ENCODE data around the gene CHRNE. TPM values are rescaled to one million over a fixed set of nuclear protein-coding genes. Genes with fewer than 3 reads are reported as not detected.

The CHRNE gene
- polyA plus RNA-seq (2011; rRNA removed), result 0.07 and 0.10 TPM in 2 replicates
- 0.09 and 0.15 TPM in 2 replicates for polyA plus RNA-seq (2012; cell fraction: cytosol; rRNA removed)
- 2.1 TPM in 2 replicates for polyA plus RNA-seq (2012; cell fraction: nucleus; rRNA removed)
- 0.12 to 0.14 TPM (median 0.13 TPM) in 3 replicates for polyA plus RNA-seq (2017; fragmentation: RNase III; extraction: RNeasy Plus Mini Kit Qiagen cat#74134 plus additional on column Dnase treatment)
- 0.25 TPM in 1 of 2 replicates, not detected in the other for polyA minus RNA-seq (2011; rRNA and poly(A)+ RNA removed)

DNA sequence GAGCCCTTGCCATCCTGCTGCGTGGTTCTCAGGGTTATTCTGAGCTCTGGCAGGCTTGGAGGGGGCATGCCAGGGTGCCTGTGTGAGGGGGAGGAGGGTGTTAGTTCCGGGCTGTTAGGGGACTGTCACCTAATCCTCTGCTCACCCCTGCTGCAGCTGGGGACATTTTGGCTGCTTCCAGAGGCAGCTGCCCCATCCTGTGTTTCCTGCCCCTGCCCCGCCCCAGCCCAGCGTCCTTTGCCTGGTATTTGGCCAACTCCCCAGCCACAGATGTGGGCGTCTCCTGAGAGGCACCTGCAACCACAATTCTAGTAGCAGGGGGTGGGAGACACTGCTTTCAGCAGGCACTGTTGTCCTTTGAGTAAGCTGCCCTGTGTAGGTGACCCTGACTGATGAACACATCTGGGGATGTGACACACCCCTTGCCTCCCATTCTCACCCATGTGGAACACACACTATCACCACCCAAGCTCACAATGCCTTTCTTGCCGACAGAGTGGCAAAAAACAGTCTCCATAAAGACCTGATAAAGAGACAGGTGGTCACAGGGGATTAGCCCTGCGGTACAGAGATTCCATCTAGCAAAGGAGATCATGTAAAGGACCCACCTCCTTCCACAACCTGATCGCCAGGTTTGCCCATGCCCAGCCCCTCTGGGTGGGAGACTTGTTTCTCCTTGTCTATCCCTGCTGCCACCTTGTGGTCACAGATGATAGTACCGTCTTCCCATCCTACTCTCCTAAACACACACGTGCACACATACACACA lies at the start of gene CHRNE:
Gene CHRNE (minus strand): TSS at position 48 of the 768 bp plus-strand sequence. CDS start 35 bp downstream, at position 13.
- peak; percentile 74 to 85 for ATAC-seq
- Histone ChIP-seq H3K27ac (no peak within 1 kb of the TSS), H3K9me3 (no peaks in the 10 kb centered on the region), H3K4me3 (no peak within 1 kb of the TSS), H3K4me2 (peak within 1 kb of the TSS; percentile 19; the same call in 1 of the 3 replicates), H3K4me1 (0 out of 3 replicates have a peak, but pooled peaks cover 5% of the 10 kb centered on the region)
- peak; percentile 58 to 89 for DNase-seq (ENCODE audit: low read depth in 1 of 2, low spot score in 1 of 2)
- 27% methylated on average over 10 of the region's 10 CpGs for WGBS (ENCODE audit: missing lambda C conversion rate)
- POLR2A ChIA-PET, result interaction anchor here (1.5 kb wide), 1 partner anchor 37 kb away, joined by 3 read pairs; the partner anchor contains the start of genes RNF167 and SLC25A11
- FAIRE-seq, result peak; percentile 96
- CTCF ChIA-PET, result interaction anchor here (0.6 to 8.2 kb wide), 45 partner anchors 9 to 1532 kb away, joined by 3 to 83 read pairs (median 4); partner anchors contain the start of genes AIPL1, ARRB2, CAMTA2 and GLTPD2
- peak; percentile 61; the same call in 1 of the 2 replicates for TF ChIP-seq MAX (IDR thresholded peaks at IDR 0.05)
- peak; percentile 62 to 73 for TF ChIP-seq RAD21 (conservative IDR thresholded peaks at IDR 0.05 in 1 of 2, IDR thresholded peaks at IDR 0.05 in 1 of 2)
- TF ChIP-seq EHMT2 (IDR thresholded peaks at IDR 0.05; ENCODE audit: low read depth), result no peak
- TF ChIP-seq FOSB (CRISPR knock-in tag; IDR thresholded peaks at IDR 0.05), result no peak
- TF ChIP-seq HOXA7 (CRISPR knock-in tag; IDR thresholded peaks at IDR 0.05), result no peak
- TF ChIP-seq SMC3 (IDR thresholded peaks at IDR 0.05), result peak; percentile 68
- TF ChIP-seq JUN (IDR thresholded peaks at IDR 0.05), result 0 out of 5 replicates have a peak, but pooled peaks of 1 of the 2 experiments have one; percentile 14
- TF ChIP-seq, protein P1, sequence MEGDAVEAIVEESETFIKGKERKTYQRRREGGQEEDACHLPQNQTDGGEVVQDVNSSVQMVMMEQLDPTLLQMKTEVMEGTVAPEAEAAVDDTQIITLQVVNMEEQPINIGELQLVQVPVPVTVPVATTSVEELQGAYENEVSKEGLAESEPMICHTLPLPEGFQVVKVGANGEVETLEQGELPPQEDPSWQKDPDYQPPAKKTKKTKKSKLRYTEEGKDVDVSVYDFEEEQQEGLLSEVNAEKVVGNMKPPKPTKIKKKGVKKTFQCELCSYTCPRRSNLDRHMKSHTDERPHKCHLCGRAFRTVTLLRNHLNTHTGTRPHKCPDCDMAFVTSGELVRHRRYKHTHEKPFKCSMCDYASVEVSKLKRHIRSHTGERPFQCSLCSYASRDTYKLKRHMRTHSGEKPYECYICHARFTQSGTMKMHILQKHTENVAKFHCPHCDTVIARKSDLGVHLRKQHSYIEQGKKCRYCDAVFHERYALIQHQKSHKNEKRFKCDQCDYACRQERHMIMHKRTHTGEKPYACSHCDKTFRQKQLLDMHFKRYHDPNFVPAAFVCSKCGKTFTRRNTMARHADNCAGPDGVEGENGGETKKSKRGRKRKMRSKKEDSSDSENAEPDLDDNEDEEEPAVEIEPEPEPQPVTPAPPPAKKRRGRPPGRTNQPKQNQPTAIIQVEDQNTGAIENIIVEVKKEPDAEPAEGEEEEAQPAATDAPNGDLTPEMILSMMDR (IDR thresholded peaks at IDR 0.05), result peak; percentile 90
- peak; percentile 81 for TF ChIP-seq BHLHE40 (IDR thresholded peaks at IDR 0.05; ENCODE audit: low read depth, low read length)
- 0 out of 2 replicates have a peak, but pooled peaks have one; percentile 29 for TF ChIP-seq MYC (IDR thresholded peaks at IDR 0.05; ENCODE audit: borderline replicate concordance, low read length)
- TF ChIP-seq, protein P2, sequence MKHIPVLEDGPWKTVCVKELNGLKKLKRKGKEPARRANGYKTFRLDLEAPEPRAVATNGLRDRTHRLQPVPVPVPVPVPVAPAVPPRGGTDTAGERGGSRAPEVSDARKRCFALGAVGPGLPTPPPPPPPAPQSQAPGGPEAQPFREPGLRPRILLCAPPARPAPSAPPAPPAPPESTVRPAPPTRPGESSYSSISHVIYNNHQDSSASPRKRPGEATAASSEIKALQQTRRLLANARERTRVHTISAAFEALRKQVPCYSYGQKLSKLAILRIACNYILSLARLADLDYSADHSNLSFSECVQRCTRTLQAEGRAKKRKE (CRISPR knock-in tag; IDR thresholded peaks at IDR 0.05; ENCODE audit: low read depth), result no peak

GRCh38 chr17:4951486-4951885 lies 48.6 kb upstream of the CHRNE start:
- H3K27ac ChIP-seq, result peak overlapping the region; percentile 99
- no peak for TF ChIP-seq CBX2 (IDR thresholded peaks at IDR 0.05; ENCODE audit: borderline replicate concordance, low read depth)
- TF ChIP-seq HDAC2 (IDR thresholded peaks at IDR 0.05), result no peak
- no peak for TF ChIP-seq BHLHE40 (IDR thresholded peaks at IDR 0.05; ENCODE audit: low read depth, low read length)
- TF ChIP-seq RCOR1 (IDR thresholded peaks at IDR 0.05; ENCODE audit: low read depth, low read length), result no peak
- TF ChIP-seq HES2 (IDR thresholded peaks at IDR 0.05), result no peak
- TF ChIP-seq, protein P3, sequence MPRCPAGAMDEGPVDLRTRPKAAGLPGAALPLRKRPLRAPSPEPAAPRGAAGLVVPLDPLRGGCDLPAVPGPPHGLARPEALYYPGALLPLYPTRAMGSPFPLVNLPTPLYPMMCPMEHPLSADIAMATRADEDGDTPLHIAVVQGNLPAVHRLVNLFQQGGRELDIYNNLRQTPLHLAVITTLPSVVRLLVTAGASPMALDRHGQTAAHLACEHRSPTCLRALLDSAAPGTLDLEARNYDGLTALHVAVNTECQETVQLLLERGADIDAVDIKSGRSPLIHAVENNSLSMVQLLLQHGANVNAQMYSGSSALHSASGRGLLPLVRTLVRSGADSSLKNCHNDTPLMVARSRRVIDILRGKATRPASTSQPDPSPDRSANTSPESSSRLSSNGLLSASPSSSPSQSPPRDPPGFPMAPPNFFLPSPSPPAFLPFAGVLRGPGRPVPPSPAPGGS (IDR thresholded peaks at IDR 0.05), result no peak
- peak overlapping the region; percentile 98 for H3K4me3 ChIP-seq
- no peak for ATAC-seq
- H3K4me2 ChIP-seq, result peak overlapping the region; percentile 99
- H3K9me3 ChIP-seq, result no peaks in the 10 kb centered on the region
- CTCF ChIA-PET, result interaction anchor here (1.1 to 7.1 kb wide), 7 partner anchors 14 to 110 kb away, joined by 4 to 63 read pairs (median 7); partner anchors contain the start of genes CAMTA2 and SPAG7
- no peak for DNase-seq (ENCODE audit: low read depth in 1 of 2, low spot score in 1 of 2)
- WGBS (ENCODE audit: missing lambda C conversion rate), result 71% methylated on average over 3 of the region's 3 CpGs
- H3K4me1 ChIP-seq, result peaks cover 28% of the 10 kb centered on the region
- no peak for FAIRE-seq
- POLR2A ChIA-PET, result interaction anchor here (1.0 to 4.9 kb wide), 3 partner anchors 12 to 19 kb away, joined by 3 to 78 read pairs (median 68); partner anchors contain the start of genes RNF167, SLC25A11 and SPAG7
